Mammary epithelial cell (primary cell): ENCODE results near the gene KCNAB2.

ENCODE experiments used
- CTCF ChIP-seq, 2 donors: IDR thresholded peaks in 1 of 2; conservative IDR thresholded peaks in 1 of 2; 2 replicates each; pipeline ENCODE4 v1.5.1; 2011 to 2012; ENCODE audit warnings: inconsistent platforms in 2 of 2, low read length in 2 of 2, mild to moderate bottlenecking in 2 of 2, control low read depth in 1 of 2, low read depth in 1 of 2; ENCODE audit not compliant: insufficient read depth in 1 of 2; ENCODE audit errors: extremely low read depth in 1 of 2
- EZH2 ChIP-seq: IDR thresholded peaks from 2 replicates; pipeline ENCODE4 v1.6.1; 2012; ENCODE audit warnings: low read length, inconsistent platforms, borderline replicate concordance

DNA sequence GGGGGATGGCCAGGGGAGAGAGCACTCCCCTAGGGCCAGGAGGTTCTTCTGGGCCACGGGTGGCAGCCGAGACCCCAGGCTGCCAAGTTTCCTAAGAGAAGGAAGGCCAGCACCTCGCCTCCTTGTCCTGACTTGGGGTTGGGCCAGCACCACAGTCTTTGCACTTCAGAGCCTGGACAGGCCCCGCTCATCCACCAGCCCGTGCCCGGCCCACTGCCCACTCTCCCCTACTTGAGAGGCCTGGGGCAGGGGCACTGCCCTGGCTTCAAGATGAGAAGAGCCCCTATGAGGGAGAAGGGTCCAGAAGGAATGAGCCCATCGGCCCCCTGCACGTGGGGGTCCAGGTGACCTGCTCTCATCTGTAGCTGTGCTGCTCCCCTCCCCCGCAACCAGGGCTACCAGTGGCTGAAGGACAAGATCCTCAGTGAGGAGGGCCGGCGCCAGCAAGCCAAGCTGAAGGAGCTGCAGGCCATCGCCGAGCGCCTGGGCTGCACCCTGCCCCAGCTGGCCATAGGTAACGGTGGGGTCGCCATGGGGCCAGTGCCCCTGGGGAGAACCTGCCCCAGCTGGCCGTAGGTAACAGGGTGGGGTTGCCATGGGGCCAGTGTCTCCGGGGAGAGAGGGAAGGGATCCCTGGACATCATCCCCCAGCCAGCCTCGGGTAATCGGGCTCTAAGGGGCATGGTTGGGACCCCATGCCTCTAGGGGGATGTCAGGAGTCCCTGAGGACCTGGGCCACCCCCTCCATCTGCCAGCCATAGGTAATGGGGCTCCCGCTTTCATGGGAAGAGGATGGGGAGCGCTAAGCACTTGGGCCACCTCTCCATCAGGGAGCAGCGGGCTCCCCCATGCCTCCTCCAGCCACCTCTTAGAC, 50.8 kb downstream of the KCNAB2 start:
- TF ChIP-seq CTCF (conservative IDR thresholded peaks at IDR 0.05 in 1 of 2, IDR thresholded peaks at IDR 0.05 in 1 of 2; ENCODE audit: extremely low read depth in 1 of 2, insufficient read depth in 1 of 2, low read depth in 1 of 2, low read length in 2 of 2) (no peak), EZH2 (no peak)
